NCI-H748 (cell line): ENCODE measurements around the gene HIPK4.

Source experiments
- DNase-seq: peaks from one replicate; lab custom pipeline; 2025; ENCODE audit not compliant: unreplicated experiment; lab: John Stamatoyannopoulos, UW

The HIPK4 gene

DNA sequence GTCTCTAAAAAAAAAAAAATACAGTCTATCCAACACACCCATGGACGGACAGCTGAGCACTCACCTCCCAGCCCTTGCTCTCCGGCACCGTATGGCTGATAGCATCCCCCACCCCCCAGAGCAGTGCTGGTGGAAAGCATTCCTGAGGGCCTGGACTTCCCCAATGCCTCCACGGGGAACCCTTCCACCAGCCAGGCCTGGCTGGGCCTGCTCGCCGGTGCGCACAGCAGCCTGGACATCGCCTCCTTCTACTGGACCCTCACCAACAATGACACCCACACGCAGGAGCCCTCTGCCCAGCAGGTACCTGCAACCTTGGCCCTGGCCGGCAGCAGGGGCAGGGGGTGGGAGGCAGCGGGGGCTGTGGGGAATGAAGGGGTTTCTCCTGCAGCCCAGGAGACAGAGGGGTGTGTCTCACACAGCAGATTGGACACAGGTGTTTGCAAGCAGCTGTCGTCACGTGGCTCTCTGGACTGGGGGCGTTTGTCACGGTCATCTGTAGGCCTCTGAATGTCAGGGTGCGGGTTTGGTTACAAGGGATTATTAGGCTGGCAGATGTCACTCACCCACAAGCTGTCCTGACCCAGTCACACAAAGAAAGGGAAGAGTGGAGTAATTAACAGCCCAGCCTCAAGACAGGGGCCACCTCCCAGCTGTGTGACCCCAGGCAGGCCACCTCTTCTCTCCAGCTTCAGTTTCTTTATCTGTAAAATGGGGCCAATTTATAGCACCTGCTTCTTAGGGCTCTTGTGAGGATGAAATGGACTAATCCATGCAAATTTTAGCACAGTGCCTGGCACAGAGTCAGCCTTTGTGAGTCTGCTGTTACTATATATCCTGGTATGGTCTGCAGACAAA, 22.2 kb downstream of the HIPK4 start:
- no peak for DNase-seq

DNA sequence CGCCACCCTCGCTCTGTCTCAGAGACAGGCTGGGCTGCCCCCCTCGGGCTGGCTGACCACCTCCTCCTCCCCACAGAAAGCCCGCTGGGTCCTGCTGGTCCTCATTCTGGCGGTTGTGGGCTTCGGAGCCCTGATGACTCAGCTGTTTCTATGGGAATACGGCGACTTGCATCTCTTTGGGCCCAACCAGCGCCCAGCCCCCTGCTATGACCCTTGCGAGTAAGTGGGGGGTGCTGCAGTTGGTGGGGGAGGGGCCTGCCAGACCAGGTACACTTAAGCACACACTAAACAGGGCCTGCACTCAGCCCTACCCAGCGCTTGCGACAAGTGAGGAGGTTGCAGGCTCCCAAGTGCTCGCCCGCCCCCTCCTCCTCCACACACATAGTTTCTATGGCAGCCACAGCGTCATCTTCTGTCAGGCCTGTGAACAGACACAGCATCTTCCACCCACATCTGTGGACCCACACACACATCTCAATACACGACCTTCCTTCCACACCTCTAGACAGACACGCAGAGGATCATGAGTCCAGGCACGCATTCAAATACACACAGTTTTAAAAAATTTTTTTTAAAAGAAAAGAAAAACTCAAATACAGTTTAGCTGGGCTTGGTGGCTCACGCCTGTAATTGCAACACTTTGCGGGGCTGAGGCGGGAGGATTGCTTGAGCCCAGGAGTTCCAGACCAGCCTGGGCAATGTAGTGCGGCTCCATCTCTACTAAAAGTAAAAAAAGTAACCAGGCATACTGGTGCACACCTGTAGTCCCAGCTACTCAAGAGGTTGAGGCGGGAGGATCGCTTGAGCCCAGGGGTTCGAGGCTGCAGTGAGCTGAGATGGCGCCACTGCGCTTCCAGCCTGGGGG, 23.1 kb downstream of the HIPK4 start:
- DNase-seq, result no peak

DNA sequence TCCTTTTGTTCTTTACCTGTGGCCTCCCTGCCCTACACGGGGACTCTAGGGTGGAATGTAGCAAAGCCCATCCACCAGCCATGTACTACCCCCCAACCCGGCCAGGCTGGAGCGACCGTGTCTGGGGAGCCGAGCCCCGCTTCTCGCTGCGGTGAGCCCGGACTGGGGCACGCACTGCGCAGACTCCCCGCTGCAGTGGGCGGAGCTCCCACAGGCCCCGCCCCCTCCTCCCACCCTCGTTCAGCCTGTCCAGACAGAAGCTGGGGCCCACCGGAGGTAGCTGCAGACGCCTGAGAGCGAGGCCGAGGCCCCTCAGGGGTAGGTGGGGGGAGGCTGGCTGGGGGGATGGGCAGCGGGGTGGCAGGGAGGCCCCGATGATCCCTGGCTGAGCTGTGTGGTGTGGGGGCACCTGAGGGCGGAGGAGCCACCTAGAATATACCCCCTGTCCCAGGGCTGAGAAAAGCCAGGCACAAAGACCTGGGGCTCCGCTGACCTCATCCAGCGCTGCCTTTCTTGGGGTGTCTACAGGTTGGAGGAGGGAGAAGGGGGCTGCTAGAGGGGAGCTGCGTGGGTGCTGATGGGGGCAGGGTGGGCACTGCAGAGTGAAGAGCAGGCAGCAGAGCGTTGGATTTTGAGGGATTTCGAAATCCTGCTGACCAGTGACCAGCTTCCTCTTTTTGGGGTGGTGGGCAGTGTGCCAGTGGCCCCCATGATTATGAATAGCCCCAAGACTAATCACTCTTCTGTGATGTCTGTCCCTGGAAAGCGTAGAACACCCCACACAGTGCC, 24.2 kb downstream of the HIPK4 start:
- no peak for DNase-seq

GRCh38 chr19:40365010-40365409, 25.0 kb downstream of the HIPK4 start:
- DNase-seq, result no peak

DNA sequence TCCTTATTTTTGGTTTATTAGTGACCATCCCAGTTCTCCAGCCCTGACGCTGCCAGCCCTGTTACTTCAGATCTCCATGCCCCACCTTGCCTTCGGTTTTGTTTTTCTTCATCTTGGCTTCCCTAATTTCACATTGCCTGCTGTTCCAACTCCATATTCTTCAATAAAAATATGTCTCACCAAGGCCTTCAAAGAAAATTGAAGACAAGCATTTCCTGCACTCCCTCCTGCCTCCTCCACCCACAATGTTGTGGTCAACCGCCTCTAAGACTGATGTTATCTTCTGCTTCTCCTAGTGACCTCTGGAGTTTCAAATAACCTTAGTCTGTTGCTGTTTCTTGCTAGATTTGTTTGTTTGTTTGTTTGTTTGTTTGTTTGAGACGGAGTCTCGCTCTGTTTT, 26.9 kb downstream of the HIPK4 start:
- no peak for DNase-seq

DNA sequence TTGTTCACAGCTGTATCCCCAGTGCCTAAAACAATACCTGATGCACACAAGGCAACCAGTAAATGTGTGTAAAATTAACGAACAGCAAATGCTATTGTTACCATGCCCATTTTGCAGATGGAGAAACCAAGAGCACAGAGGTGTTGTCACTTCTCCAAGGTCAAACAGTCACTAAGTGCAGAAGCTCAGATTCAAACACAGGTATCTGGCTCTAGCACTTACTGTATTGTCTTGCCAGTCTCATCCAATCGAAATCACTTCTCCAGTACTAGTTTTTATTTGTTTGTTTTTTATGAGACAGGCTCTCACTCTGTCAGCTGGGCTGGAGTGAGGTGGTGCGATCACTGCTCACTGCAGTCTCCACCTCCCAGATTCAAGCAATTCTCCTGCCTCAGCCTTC, 27.8 kb downstream of the HIPK4 start:
- no peak for DNase-seq

DNA sequence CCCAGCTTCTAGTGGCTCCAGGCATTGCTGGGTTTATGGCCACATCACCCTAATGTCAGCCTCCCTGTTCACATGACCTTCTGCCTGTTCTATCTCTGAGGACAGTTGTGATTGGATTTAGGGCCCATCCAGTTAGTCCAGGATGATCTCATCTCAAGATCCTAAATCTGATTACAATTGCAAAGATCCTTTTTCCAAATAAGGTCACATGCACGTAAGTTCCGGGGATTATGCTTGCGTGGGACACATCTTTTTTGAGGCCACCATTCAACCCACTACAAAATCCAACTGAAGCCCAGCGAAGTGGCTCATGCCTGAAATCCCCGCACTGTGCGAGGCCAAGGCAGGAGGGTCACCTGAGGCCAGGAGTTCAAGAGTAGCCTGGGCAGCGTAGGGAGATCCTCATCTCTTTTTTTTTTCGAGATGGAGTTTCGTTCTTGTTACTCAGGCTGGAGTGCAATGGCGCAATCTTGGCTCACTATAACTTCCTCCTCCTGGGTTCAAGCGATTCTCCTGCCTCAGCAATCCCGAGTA, 29.2 kb downstream of the HIPK4 start:
- DNase-seq, result no peak

- no peak for DNase-seq
Observed at GRCh38 chr19:40360020-40360707, 29.8 kb downstream of the HIPK4 start.

GRCh38 chr19:40358773-40359172, 31.2 kb downstream of the HIPK4 start:
- no peak for DNase-seq

DNA sequence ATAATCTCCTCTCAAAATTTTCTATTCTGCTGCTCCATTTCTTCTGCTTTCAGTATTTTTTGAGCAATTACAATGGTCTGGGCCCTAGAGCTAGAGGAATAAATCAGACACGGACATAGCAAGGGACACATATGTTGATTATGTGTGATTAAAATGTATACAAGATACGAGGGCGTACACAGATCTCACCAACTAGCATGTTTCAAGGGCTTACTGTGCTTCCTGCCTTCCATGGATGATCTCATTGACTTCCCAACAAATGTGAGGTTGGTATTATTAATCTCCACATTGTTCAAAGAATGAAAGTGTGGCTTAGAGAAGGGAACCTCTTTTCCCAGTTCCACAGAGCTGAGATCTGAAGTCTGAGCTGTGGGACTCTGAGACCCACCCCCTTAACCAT, 32.3 kb downstream of the HIPK4 start:
- DNase-seq, result no peak

- DNase-seq, result no peak
Observed at GRCh38 chr19:40356681-40357595, 33.0 kb downstream of the HIPK4 start.

- no peak for DNase-seq
Observed at GRCh38 chr19:40355975-40356680, 33.9 kb downstream of the HIPK4 start.

DNA sequence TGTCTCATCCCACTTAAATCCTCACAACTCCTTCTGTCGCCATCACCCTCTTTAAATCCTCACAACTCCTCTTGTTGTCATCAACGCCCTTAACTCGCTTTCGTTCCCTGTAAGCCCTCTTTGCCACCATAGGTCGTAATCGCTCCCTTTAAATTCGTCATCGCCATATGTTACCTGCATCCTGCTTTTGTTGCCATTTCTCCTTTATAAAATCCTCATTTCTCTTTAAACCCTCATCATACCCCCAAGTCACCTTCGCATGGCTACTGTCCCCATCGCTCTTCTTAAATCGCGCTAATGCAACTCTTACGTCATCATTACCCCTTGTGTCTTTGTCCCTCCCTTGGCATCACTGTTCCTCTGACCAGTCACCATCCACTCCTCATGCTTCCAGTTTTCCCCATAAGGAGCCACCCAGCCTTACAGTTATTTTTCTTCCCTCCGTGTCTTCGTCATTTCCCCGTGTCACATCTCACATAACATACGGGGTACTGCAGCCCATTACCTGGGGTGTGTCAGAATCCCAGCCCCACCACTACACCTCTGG, 40.9 kb downstream of the HIPK4 start:
- peak; percentile 75 for DNase-seq

- peak; percentile 100 for DNase-seq
Observed at GRCh38 chr19:40348125-40348913, 41.7 kb downstream of the HIPK4 start, which contains the start of the genes C19orf47 and PLD3. C19orf47 (minus strand) TSS chr19:40348397; CDS start chr19:40341857, 6,540 bp downstream. PLD3 (plus strand) TSS chr19:40348695; CDS start chr19:40366484, 17,789 bp downstream.

- no peak for DNase-seq
Observed at GRCh38 chr19:40344422-40344821, 45.6 kb downstream of the HIPK4 start.

GRCh38 chr19:40342644-40343311, 47.2 kb downstream of the HIPK4 start:
- no peak for DNase-seq
